SK-N-SH (cell line): ENCODE results near the gene PSMD2. TPM values are rescaled to one million over a fixed set of nuclear protein-coding genes. Genes with fewer than 3 reads are reported as not detected.

Experiments
- CTCF ChIA-PET: fragments of 300-600, 350-600 bp; formaldehyde crosslinking; extraction: SDS; loops from one replicate; lab custom pipeline; 2021; lab: Yijun Ruan, JAX
- POLR2A ChIA-PET: fragments of 350-600 bp; sonication (Branson Sonifier 250); formaldehyde crosslinking; extraction: SDS; loops from one replicate; lab custom pipeline; 2020; ENCODE audit warnings: antibody characterized with exemption, inconsistent platforms; lab: Yijun Ruan, JAX
- DNase-seq: peaks from one replicate; pipeline ENCODE4 v3.0.0; 2012
- H2AFZ ChIP-seq: fragments of 200-600 bp; sonication (generic); 2 replicates; pipeline ENCODE4 v1.8.1; 2016; ENCODE audit warnings: antibody characterized with exemption, mild to moderate bottlenecking, low read depth
- H3F3A ChIP-seq: fragments of 200-600 bp; sonication (generic); replicated peaks from 2 replicates; pipeline ENCODE3; 2016; ENCODE audit warnings: antibody characterized with exemption, mild to moderate bottlenecking; ENCODE audit not compliant: insufficient read depth
- H3K27ac ChIP-seq, 2 experiments: fragments of 200-500 bp in 1 of 2; fragments of 200-600 bp in 1 of 2; sonication (Bioruptor generic) in 1 of 2; sonication (generic), shearing (Covaris generic) in 1 of 2; 2 replicates each; pipeline versions ENCODE4 v1.5.1 to v1.6.1; 2014 to 2016; ENCODE audit warnings: low read depth in 2 of 2, inconsistent platforms in 1 of 2, low read length in 1 of 2, mild to moderate bottlenecking in 1 of 2, mixed read lengths in 1 of 2
- H3K27me3 ChIP-seq: fragments of 200-600 bp; sonication (generic), shearing (Covaris generic); 2 replicates; pipeline ENCODE4 v1.6.1; 2016; ENCODE audit warnings: mixed run types; ENCODE audit not compliant: insufficient read depth
- H3K36me3 ChIP-seq, 2 experiments: fragments of 200-500 bp in 1 of 2; fragments of 200-600 bp in 1 of 2; sonication (Bioruptor generic) in 1 of 2; sonication (generic) in 1 of 2; replicated peaks in 1 of 2; 2 replicates each; pipeline versions ENCODE3 to v1.5.1; 2014 to 2016; ENCODE audit warnings: low read length in 1 of 2, mild to moderate bottlenecking in 1 of 2; ENCODE audit not compliant: insufficient read depth in 2 of 2, control insufficient read depth in 1 of 2
- H3K4me1 ChIP-seq, 2 experiments: fragments of 200-500 bp in 1 of 2; fragments of 200-600 bp in 1 of 2; sonication (Bioruptor generic) in 1 of 2; sonication (generic), shearing (Covaris generic) in 1 of 2; 2 replicates each; pipeline versions ENCODE4 v1.5.1 to v1.6.1; 2014 to 2016; ENCODE audit warnings: low read depth in 1 of 2, low read length in 1 of 2, mixed run types in 1 of 2; ENCODE audit not compliant: insufficient read depth in 2 of 2, control insufficient read depth in 1 of 2
- H3K4me2 ChIP-seq: fragments of 200-600 bp; sonication (generic), shearing (Covaris generic); 2 replicates; pipeline ENCODE4 v1.6.1; 2017; ENCODE audit warnings: mixed run types
- H3K4me3 ChIP-seq, 2 experiments: fragments of 200-500 bp in 1 of 2; fragments of 200-600 bp in 1 of 2; sonication (Bioruptor generic) in 1 of 2; sonication (generic), shearing (Covaris generic) in 1 of 2; 2 replicates each; pipeline versions ENCODE4 v1.5.1 to v1.8.1; 2014 to 2016; ENCODE audit warnings: low read depth in 2 of 2, inconsistent platforms in 1 of 2, low read length in 1 of 2, mild to moderate bottlenecking in 1 of 2, mixed read lengths in 1 of 2, moderate library complexity in 1 of 2
- H3K79me2 ChIP-seq: fragments of 200-600 bp; sonication (generic); 2 replicates; pipeline ENCODE4 v1.8.1; 2017; ENCODE audit warnings: mild to moderate bottlenecking; ENCODE audit not compliant: insufficient read depth
- H3K9ac ChIP-seq: fragments of 200-600 bp; sonication (generic); 2 replicates; pipeline ENCODE4 v1.6.1; 2017; ENCODE audit warnings: mixed run types
- H3K9me2 ChIP-seq: fragments of 200-600 bp; sonication (generic); 2 replicates; pipeline ENCODE4 v1.6.1; 2017; ENCODE audit warnings: mixed run types
- H3K9me3 ChIP-seq: fragments of 200-600 bp; sonication (generic); 2 replicates; pipeline ENCODE4 v1.6.1; 2017; ENCODE audit warnings: mixed run types, mild to moderate bottlenecking, moderate library complexity
- H4K20me1 ChIP-seq: fragments of 200-600 bp; sonication (generic); 2 replicates; pipeline ENCODE4 v1.6.1; 2017; ENCODE audit warnings: mild to moderate bottlenecking, mixed run types; ENCODE audit not compliant: insufficient read depth
- CHD2 ChIP-seq: fragments of 150-350 bp; IDR thresholded peaks from 2 replicates; pipeline ENCODE4 v1.6.1; 2018; ENCODE audit warnings: low read length; ENCODE audit not compliant: partially characterized antibody
- CTCF ChIP-seq: fragments of 200-600 bp; sonication (generic); IDR thresholded peaks from 2 replicates; pipeline ENCODE4 v1.6.1; 2017; ENCODE audit warnings: antibody characterized with exemption, mild to moderate bottlenecking, moderate library complexity
- EZH2phosphoT487 ChIP-seq: fragments of 200-600 bp; sonication (generic); IDR thresholded peaks from 2 replicates; pipeline ENCODE4 v1.6.1; 2017; ENCODE audit warnings: low read depth, mixed run types, mild to moderate bottlenecking, antibody characterized with exemption, moderate library complexity, borderline replicate concordance
- FOSL2 ChIP-seq: IDR thresholded peaks from 2 replicates; pipeline ENCODE4 v1.4.0; 2012; ENCODE audit warnings: low read depth, mild to moderate bottlenecking, moderate library complexity, borderline replicate concordance
- FOXM1 ChIP-seq: IDR thresholded peaks from 2 replicates; pipeline ENCODE4 v1.4.0; 2012; ENCODE audit warnings: low read depth, mild to moderate bottlenecking
- GATA2 ChIP-seq: sonication (generic); formaldehyde crosslinking; IDR thresholded peaks from 2 replicates; pipeline ENCODE4 v1.5.0; 2020; ENCODE audit warnings: mild to moderate bottlenecking, missing genetic modification reagents
- IRF3 ChIP-seq: fragments of 150-350 bp; IDR thresholded peaks from 2 replicates; pipeline ENCODE4 v1.6.1; 2016; ENCODE audit warnings: mild to moderate bottlenecking, low read depth, low read length
- JUND ChIP-seq: IDR thresholded peaks from 2 replicates; pipeline ENCODE4 v1.4.0; 2012
- MXI1 ChIP-seq: IDR thresholded peaks from 2 replicates; pipeline ENCODE4 v1.6.1; 2012; ENCODE audit warnings: mild to moderate bottlenecking, low read depth, low read length, improper control_type of control experiment
- NFIC ChIP-seq: IDR thresholded peaks from 2 replicates; pipeline ENCODE4 v1.4.0; 2012; ENCODE audit warnings: borderline replicate concordance
- RAD21 ChIP-seq: IDR thresholded peaks from 2 replicates; pipeline ENCODE4 v1.6.1; 2012; ENCODE audit warnings: mild to moderate bottlenecking, low read length
- REST ChIP-seq: IDR thresholded peaks from 2 replicates; pipeline ENCODE4 v1.6.1; 2012; ENCODE audit warnings: mild to moderate bottlenecking, low read depth, low read length, moderate library complexity
- RFX5 ChIP-seq: IDR thresholded peaks from 2 replicates; pipeline ENCODE4 v1.6.1; 2012; ENCODE audit warnings: mild to moderate bottlenecking, improper control_type of control experiment, low read length
- SMC3 ChIP-seq: IDR thresholded peaks from 2 replicates; pipeline ENCODE4 v1.6.1; 2012; ENCODE audit warnings: low read depth, low read length, improper control_type of control experiment
- TCF12 ChIP-seq: IDR thresholded peaks from 2 replicates; pipeline ENCODE4 v1.4.0; 2012
- USF1 ChIP-seq: IDR thresholded peaks from 2 replicates; pipeline ENCODE4 v1.4.0; 2012; ENCODE audit warnings: low read depth, borderline replicate concordance
- WGBS: methylation state at CpG from one replicate; pipeline ENCODE4 v1.1.6; 2017; ENCODE audit warnings: low lambda C conversion rate; 5-methylcytosine and 5-hydroxymethylcytosine counted together
- polyA plus RNA-seq, 3 experiments: library from polyadenylated mRNA; depleted of rRNA; stranded (reverse); fragments of >200 nt; gene quantifications; 2 replicates each; pipeline ENCODE4 v1.2.3, GENCODE V29; 2012

PSMD2 gene
- polyA plus RNA-seq, 1 of the 3 experiments (the other 2 are of a cell fraction): 328 TPM

GRCh38 chr3:184284696-184285095, 14.3 kb upstream of the PSMD2 start:
- no peaks in the 10 kb centered on the region for H3K79me2 ChIP-seq
- H3K27ac ChIP-seq: no peak overlapping the region
- ChIA-PET CTCF (interaction anchor here (0.7 to 2.2 kb wide), 26 partner anchors 9 to 407 kb away, joined by 3 to 15 read pairs (median 4); partner anchors contain the start of genes ABCC5 and FAM131A), POLR2A (no interaction called here)
- H3K27me3 ChIP-seq: no peaks in the 10 kb centered on the region
- no peak overlapping the region for H3K4me2 ChIP-seq
- DNase-seq: peak; percentile 91
- no peaks in the 10 kb centered on the region for H3K9me2 ChIP-seq
- H3K36me3 ChIP-seq: no peaks in the 10 kb centered on the region
- no peak overlapping the region for H2AFZ ChIP-seq
- WGBS: 35% methylated on average over 3 of the region's 4 CpGs
- H3K9ac ChIP-seq: no peak overlapping the region
- H3K9me3 ChIP-seq: no peaks in the 10 kb centered on the region
- H3K4me1 ChIP-seq: peaks cover 0 to 4% of the 10 kb centered on the region in 2 experiments; a peak in 1 of 4 replicates
- TF ChIP-seq RAD21 (peak; percentile 90), SMC3 (peak; percentile 72), FOXM1 (no peak), REST (no peak), MXI1 (peak; percentile 69), NFIC (no peak), CHD2 (peak; percentile 72), CTCF (peak; percentile 60), IRF3 (no peak)
- no peaks in the 10 kb centered on the region for H4K20me1 ChIP-seq
- peaks cover 4% of the 10 kb centered on the region for H3F3A ChIP-seq
- no peak overlapping the region; a peak in 1 of 4 replicates for H3K4me3 ChIP-seq

- DNase-seq: peak; percentile 83
- 47% methylated on average over 9 of the region's 10 CpGs for WGBS
- peak; percentile 51 for TF ChIP-seq SMC3
- TF ChIP-seq CTCF: peak; percentile 68
- no peak for TF ChIP-seq JUND
- TF ChIP-seq TCF12: no peak
- TF ChIP-seq EZH2phosphoT487: no peak
- TF ChIP-seq RFX5: no peak
- no peak for TF ChIP-seq FOSL2
- TF ChIP-seq USF1: no peak
- TF ChIP-seq GATA2: no peak
These were observed 9.6 kb upstream of the PSMD2 start for GRCh38 chr3:184289426-184289938.

More at GRCh38 chr3:184289426-184289938, 9.6 kb upstream of the PSMD2 start:
- Histone ChIP-seq H3F3A (peaks cover 4% of the 10 kb centered on the region), H3K9ac (no peak overlapping the region), H3K4me2 (no peak overlapping the region), H3K9me2 (no peaks in the 10 kb centered on the region), H2AFZ (no peak overlapping the region), H3K4me3 (no peak overlapping the region; a peak in 1 of 4 replicates), H4K20me1 (no peaks in the 10 kb centered on the region), H3K79me2 (no peaks in the 10 kb centered on the region), H3K36me3 (no peaks in the 10 kb centered on the region), H3K9me3 (no peaks in the 10 kb centered on the region), H3K27ac (no peak overlapping the region), H3K27me3 (no peaks in the 10 kb centered on the region; the same call in 1 of the 2 replicates), H3K4me1 (peaks cover 0 to 4% of the 10 kb centered on the region in 2 experiments; a peak in 1 of 4 replicates)
- POLR2A ChIA-PET: no interaction called here
- CTCF ChIA-PET: interaction anchor here (0.5 to 2.2 kb wide), 19 partner anchors 9 to 404 kb away, joined by 3 to 8 read pairs (median 4); partner anchors contain the start of genes ABCF3 and PSMD2
